Measurements from ENCODE around the gene PRRX1.

Gene PRRX1

GRCh38 chr1:170672316-170672715, 8.4 kb downstream of the PRRX1 start:
- ChIA-PET CTCF (interaction anchor here (0.5 to 1.0 kb wide), 3 partner anchors 25 to 768 kb away, joined by 3 to 4 read pairs (median 3); no protein-coding TSS in a partner anchor), POLR2A (no interaction called here)
- no peak for TF ChIP-seq BHLHE40 (IDR thresholded peaks at IDR 0.05; ENCODE audit: borderline replicate concordance)
- TF ChIP-seq ELF4 (IDR thresholded peaks at IDR 0.05), result no peak
- no peak for TF ChIP-seq ARNT (IDR thresholded peaks at IDR 0.05)
- TF ChIP-seq L3MBTL2 (conservative IDR thresholded peaks at IDR 0.05), result no peak
- no peak for TF ChIP-seq NFRKB (IDR thresholded peaks at IDR 0.05)
- no peak for DNase-seq (ENCODE audit: extremely low spot score)

- TF ChIP-seq PKNOX1 (IDR thresholded peaks at IDR 0.05) (no peak), TARDBP (IDR thresholded peaks at IDR 0.05) (no peak), SUZ12 (IDR thresholded peaks at IDR 0.05) (no peak), NFRKB (IDR thresholded peaks at IDR 0.05) (no peak), ELF4 (IDR thresholded peaks at IDR 0.05) (no peak), HDGF (IDR thresholded peaks at IDR 0.05; ENCODE audit: borderline replicate concordance) (no peak), SP1 (IDR thresholded peaks at IDR 0.05) (no peak)
- POLR2A ChIA-PET, result no interaction called here
- CTCF ChIA-PET, result no interaction called here
- DNase-seq (ENCODE audit: extremely low spot score), result no peak
Observed at GRCh38 chr1:170674239-170674638, 10.3 kb downstream of the PRRX1 start.

- ChIA-PET CTCF (no interaction called here), POLR2A (no interaction called here)
- no peak for DNase-seq (ENCODE audit: extremely low spot score)
- TF ChIP-seq L3MBTL2 (conservative IDR thresholded peaks at IDR 0.05), result no peak
- TF ChIP-seq ZNF384 (IDR thresholded peaks at IDR 0.05), result no peak
- no peak for TF ChIP-seq LEF1 (IDR thresholded peaks at IDR 0.05; ENCODE audit: borderline replicate concordance)
- TF ChIP-seq CTBP1 (IDR thresholded peaks at IDR 0.05; ENCODE audit: borderline replicate concordance), result no peak
- TF ChIP-seq TARDBP (IDR thresholded peaks at IDR 0.05), result no peak
Observed at GRCh38 chr1:170674986-170675385, 11.1 kb downstream of the PRRX1 start.

DNA sequence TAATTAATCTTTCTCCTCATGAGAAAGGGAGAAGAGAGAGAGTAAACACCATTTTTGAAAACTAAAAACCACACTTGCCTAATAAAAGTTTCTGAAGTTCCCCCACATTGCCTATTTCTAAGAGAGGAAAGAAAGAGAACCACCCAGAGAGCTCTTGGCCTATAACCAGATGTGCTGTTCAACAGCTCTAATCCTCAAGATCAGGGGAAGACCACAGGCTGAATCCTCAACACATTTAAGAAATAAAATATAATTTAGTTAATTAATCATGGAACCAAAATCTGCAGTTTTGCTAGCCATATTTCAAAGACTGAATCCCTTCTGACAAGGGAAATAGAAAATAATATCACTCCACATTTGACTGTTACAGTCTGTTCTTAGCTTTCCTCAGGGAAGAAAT, 11.9 kb downstream of the PRRX1 start:
- ChIA-PET POLR2A (no interaction called here), CTCF (no interaction called here)
- no peak for DNase-seq (ENCODE audit: extremely low spot score)
- TF ChIP-seq FOXK2 (IDR thresholded peaks at IDR 0.05) (no peak), NFRKB (IDR thresholded peaks at IDR 0.05) (no peak), PKNOX1 (IDR thresholded peaks at IDR 0.05) (no peak), BHLHE40 (IDR thresholded peaks at IDR 0.05; ENCODE audit: borderline replicate concordance) (no peak), TARDBP (IDR thresholded peaks at IDR 0.05) (no peak), HDGF (IDR thresholded peaks at IDR 0.05; ENCODE audit: borderline replicate concordance) (no peak), L3MBTL2 (conservative IDR thresholded peaks at IDR 0.05) (no peak), LEF1 (IDR thresholded peaks at IDR 0.05; ENCODE audit: borderline replicate concordance) (no peak), ZNF384 (IDR thresholded peaks at IDR 0.05) (no peak), CTBP1 (IDR thresholded peaks at IDR 0.05; ENCODE audit: borderline replicate concordance) (no peak), SUZ12 (IDR thresholded peaks at IDR 0.05) (no peak), FOXA1 (IDR thresholded peaks at IDR 0.05) (no peak), FOXM1 (IDR thresholded peaks at IDR 0.05; ENCODE audit: borderline replicate concordance) (no peak), SP1 (IDR thresholded peaks at IDR 0.05) (no peak), ELF4 (IDR thresholded peaks at IDR 0.05) (no peak), ARNT (IDR thresholded peaks at IDR 0.05) (no peak)

GRCh38 chr1:170676628-170677027, 12.7 kb downstream of the PRRX1 start:
- TF ChIP-seq SUZ12 (IDR thresholded peaks at IDR 0.05) (no peak), ARNT (IDR thresholded peaks at IDR 0.05) (no peak), SP1 (IDR thresholded peaks at IDR 0.05) (no peak), ELF4 (IDR thresholded peaks at IDR 0.05) (no peak), L3MBTL2 (conservative IDR thresholded peaks at IDR 0.05) (no peak), FOXM1 (IDR thresholded peaks at IDR 0.05; ENCODE audit: borderline replicate concordance) (no peak), CTBP1 (IDR thresholded peaks at IDR 0.05; ENCODE audit: borderline replicate concordance) (no peak), HDGF (IDR thresholded peaks at IDR 0.05; ENCODE audit: borderline replicate concordance) (no peak), FOXA1 (IDR thresholded peaks at IDR 0.05) (no peak), ZNF384 (IDR thresholded peaks at IDR 0.05) (no peak), PKNOX1 (IDR thresholded peaks at IDR 0.05) (no peak), LEF1 (IDR thresholded peaks at IDR 0.05; ENCODE audit: borderline replicate concordance) (no peak), FOXK2 (IDR thresholded peaks at IDR 0.05) (no peak), BHLHE40 (IDR thresholded peaks at IDR 0.05; ENCODE audit: borderline replicate concordance) (no peak), NFRKB (IDR thresholded peaks at IDR 0.05) (no peak)
- POLR2A ChIA-PET, result no interaction called here
- CTCF ChIA-PET, result no interaction called here
- DNase-seq (ENCODE audit: extremely low spot score), result no peak

- CTCF ChIA-PET, result no interaction called here
- no peak for TF ChIP-seq FOXK2 (IDR thresholded peaks at IDR 0.05)
- no peak for TF ChIP-seq TARDBP (IDR thresholded peaks at IDR 0.05)
- no peak for TF ChIP-seq ELF4 (IDR thresholded peaks at IDR 0.05)
- TF ChIP-seq CTBP1 (IDR thresholded peaks at IDR 0.05; ENCODE audit: borderline replicate concordance), result no peak
- TF ChIP-seq ZNF384 (IDR thresholded peaks at IDR 0.05), result no peak
- no peak for TF ChIP-seq L3MBTL2 (conservative IDR thresholded peaks at IDR 0.05)
- no peak for TF ChIP-seq BHLHE40 (IDR thresholded peaks at IDR 0.05; ENCODE audit: borderline replicate concordance)
- TF ChIP-seq PKNOX1 (IDR thresholded peaks at IDR 0.05), result no peak
- TF ChIP-seq NFRKB (IDR thresholded peaks at IDR 0.05), result no peak
- TF ChIP-seq SUZ12 (IDR thresholded peaks at IDR 0.05), result no peak
- no peak for TF ChIP-seq LEF1 (IDR thresholded peaks at IDR 0.05; ENCODE audit: borderline replicate concordance)
- DNase-seq (ENCODE audit: extremely low spot score), result no peak
- POLR2A ChIA-PET, result interaction anchor here (0.6 kb wide), 1 partner anchor 10 kb away, joined by 3 read pairs; no protein-coding TSS in a partner anchor
Observed at GRCh38 chr1:170678027-170678600, 14.2 kb downstream of the PRRX1 start.

All from HEK293T (cell line).